HEK293 (cell line): ENCODE results near the gene CCNDBP1.
A peak's percentile ranks its signal among the peaks of the same experiment; 100 is the strongest.

Experiments
- CTCF ChIP-seq: fragments of 450-650 bp; formaldehyde crosslinking; IDR thresholded peaks from 2 replicates; pipeline ENCODE4 v1.5.1; 2016; ENCODE audit warnings: missing biosample characterization, missing genetic modification characterization
- OSR2 ChIP-seq: fragments of 450-650 bp; formaldehyde crosslinking; IDR thresholded peaks from 2 replicates; pipeline ENCODE4 v1.5.1; 2016; ENCODE audit warnings: missing biosample characterization, missing genetic modification characterization
- ZBTB1 ChIP-seq: fragments of 450-650 bp; formaldehyde crosslinking; IDR thresholded peaks from 2 replicates; pipeline ENCODE4 v1.5.1; 2016; ENCODE audit warnings: missing biosample characterization, missing genetic modification characterization
- ZFP41 ChIP-seq: fragments of 450-650 bp; formaldehyde crosslinking; IDR thresholded peaks from 2 replicates; pipeline ENCODE4 v1.5.1; 2016; ENCODE audit warnings: missing biosample characterization, missing genetic modification characterization, borderline replicate concordance
- ZNF175 ChIP-seq: fragments of 450-650 bp; formaldehyde crosslinking; IDR thresholded peaks from 2 replicates; pipeline ENCODE4 v1.5.1; 2016; ENCODE audit warnings: missing biosample characterization, missing genetic modification characterization
- ZNF280C ChIP-seq: fragments of 450-650 bp; formaldehyde crosslinking; IDR thresholded peaks from 2 replicates; pipeline ENCODE4 v1.5.1; 2016; ENCODE audit warnings: missing biosample characterization, missing genetic modification characterization
- ZNF596 ChIP-seq: fragments of 450-650 bp; IDR thresholded peaks from 2 replicates; pipeline ENCODE4 v1.5.0; 2018; ENCODE audit warnings: missing biosample characterization, mild to moderate bottlenecking, missing genetic modification characterization, moderate library complexity
- TF ChIP-seq, protein P1 (sequence below): fragments of 450-650 bp; formaldehyde crosslinking; IDR thresholded peaks from 2 replicates; pipeline ENCODE4 v1.5.1; 2016; ENCODE audit warnings: missing biosample characterization, missing genetic modification characterization

DNA sequence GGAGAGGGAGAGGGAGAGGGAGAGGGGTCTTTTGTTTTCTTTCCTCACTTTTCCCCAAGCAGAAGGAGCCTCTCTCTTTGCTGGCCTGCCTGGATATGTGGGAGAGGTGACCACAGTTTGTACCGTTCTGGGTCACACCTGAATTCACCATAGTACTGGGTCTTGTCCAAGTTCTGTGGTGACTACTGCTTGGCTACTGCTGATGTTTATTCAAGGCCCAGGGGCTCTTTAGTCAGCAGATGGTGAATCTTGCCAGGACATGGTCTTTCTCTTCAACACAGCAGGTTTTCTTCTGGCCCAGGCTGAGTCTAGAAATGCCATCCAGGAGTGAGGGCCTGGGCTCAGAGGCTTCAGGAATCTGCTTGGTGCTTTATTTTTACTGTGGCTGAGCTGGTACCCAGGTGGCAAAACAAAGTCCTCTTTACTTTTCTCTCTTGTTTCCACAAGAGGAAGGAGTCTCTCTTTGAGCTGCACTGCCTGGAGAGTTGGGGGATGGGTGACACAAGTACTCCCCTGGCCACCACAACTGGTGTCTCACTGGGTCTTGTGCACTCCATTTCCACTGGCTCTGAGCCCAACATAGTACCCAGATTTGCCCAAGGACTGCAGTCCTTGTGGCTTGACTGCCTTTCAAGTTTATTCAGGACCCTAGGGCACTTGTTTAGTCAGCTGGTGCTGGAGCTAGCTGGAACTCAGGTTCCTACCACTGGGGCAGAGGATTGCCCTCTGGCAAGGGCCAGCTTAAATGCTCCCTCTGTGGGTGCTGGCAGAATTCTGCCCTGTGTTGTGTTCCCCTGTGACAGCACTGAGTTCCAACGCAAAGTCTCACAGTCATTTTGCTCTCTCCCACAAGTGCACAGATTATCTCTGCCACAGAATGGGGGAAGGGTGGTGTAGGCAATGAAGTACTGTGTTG is 16.8 kb upstream of the CCNDBP1 start:
- TF ChIP-seq OSR2 (tag by site-specific recombination) (peak; percentile 68), ZBTB1 (tag by site-specific recombination) (no peak), ZNF280C (tag by site-specific recombination) (no peak), CTCF (tag by site-specific recombination) (peak; percentile 19; the same call in 1 of the 2 replicates), ZNF175 (tag by site-specific recombination) (no peak), ZFP41 (no peak), ZNF596 (tag by site-specific recombination) (no peak)
- TF ChIP-seq, protein P1, sequence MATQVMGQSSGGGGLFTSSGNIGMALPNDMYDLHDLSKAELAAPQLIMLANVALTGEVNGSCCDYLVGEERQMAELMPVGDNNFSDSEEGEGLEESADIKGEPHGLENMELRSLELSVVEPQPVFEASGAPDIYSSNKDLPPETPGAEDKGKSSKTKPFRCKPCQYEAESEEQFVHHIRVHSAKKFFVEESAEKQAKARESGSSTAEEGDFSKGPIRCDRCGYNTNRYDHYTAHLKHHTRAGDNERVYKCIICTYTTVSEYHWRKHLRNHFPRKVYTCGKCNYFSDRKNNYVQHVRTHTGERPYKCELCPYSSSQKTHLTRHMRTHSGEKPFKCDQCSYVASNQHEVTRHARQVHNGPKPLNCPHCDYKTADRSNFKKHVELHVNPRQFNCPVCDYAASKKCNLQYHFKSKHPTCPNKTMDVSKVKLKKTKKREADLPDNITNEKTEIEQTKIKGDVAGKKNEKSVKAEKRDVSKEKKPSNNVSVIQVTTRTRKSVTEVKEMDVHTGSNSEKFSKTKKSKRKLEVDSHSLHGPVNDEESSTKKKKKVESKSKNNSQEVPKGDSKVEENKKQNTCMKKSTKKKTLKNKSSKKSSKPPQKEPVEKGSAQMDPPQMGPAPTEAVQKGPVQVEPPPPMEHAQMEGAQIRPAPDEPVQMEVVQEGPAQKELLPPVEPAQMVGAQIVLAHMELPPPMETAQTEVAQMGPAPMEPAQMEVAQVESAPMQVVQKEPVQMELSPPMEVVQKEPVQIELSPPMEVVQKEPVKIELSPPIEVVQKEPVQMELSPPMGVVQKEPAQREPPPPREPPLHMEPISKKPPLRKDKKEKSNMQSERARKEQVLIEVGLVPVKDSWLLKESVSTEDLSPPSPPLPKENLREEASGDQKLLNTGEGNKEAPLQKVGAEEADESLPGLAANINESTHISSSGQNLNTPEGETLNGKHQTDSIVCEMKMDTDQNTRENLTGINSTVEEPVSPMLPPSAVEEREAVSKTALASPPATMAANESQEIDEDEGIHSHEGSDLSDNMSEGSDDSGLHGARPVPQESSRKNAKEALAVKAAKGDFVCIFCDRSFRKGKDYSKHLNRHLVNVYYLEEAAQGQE (tag by site-specific recombination) = no peak
